ENCODE measurements around the gene IFI16.

The IFI16 gene

DNA sequence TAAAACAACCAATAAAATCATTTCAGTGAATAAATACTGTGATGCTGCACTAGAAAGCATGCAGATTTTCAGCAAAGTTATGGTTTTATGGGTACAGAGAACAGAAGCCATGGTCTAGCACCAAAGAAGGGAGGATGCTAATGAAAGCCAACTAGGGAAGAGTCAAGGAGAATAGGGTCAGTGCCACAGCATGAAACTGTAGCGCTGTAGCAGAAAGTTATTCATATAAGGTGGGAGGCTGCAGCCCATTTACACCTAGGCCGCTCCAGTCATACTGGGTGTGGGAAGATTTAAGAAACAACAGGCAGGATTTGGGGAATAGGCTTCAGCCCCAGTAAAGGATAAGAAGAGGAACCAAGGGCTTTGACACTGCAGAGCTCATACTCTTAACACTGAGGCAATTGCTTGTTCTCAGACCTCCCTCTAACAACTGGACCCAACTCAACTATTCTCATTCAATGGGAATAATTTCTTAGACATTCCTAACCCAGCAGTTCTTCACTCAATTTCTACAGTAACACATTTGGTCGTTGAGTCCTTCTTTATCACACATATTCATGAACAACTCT, 4.4 kb downstream of the IFI16 start:
- Histone ChIP-seq H3K79me2 (ENCODE audit: low read length) (peaks cover 81% of the 10 kb centered on the region), H3K27ac (ENCODE audit: low read length) (no peak overlapping the region), H4K20me1 (ENCODE audit: insufficient read depth, low read length) (no peaks in the 10 kb centered on the region), H3K4me1 (ENCODE audit: low read length) (peaks cover 42% of the 10 kb centered on the region), H3K9ac (ENCODE audit: low read length) (no peak overlapping the region), H3K4me3 (ENCODE audit: low read length) (no peak overlapping the region), H3K27me3 (replicated peaks; ENCODE audit: insufficient read depth, low read length) (no peaks in the 10 kb centered on the region), H3K9me2 (replicated peaks; ENCODE audit: insufficient read depth, low read length) (no peaks in the 10 kb centered on the region), H3K4me2 (ENCODE audit: low read depth, low read length) (peak overlapping the region; percentile 78; the same call in 1 of the 2 replicates), H3K9me3 (replicated peaks; ENCODE audit: insufficient read depth, low read length) (no peaks in the 10 kb centered on the region), H2AFZ (ENCODE audit: low read length) (no peak overlapping the region), H3K36me3 (replicated peaks; ENCODE audit: insufficient read depth, low read length) (peaks cover 42% of the 10 kb centered on the region), H3F3A (ENCODE audit: insufficient read depth, low read length) (peaks cover 55% of the 10 kb centered on the region)
- TF ChIP-seq EZH2 (optimal IDR thresholded peaks at IDR 0.05; ENCODE audit: low read depth, low read length) = no peak
- TF ChIP-seq, protein P1, sequence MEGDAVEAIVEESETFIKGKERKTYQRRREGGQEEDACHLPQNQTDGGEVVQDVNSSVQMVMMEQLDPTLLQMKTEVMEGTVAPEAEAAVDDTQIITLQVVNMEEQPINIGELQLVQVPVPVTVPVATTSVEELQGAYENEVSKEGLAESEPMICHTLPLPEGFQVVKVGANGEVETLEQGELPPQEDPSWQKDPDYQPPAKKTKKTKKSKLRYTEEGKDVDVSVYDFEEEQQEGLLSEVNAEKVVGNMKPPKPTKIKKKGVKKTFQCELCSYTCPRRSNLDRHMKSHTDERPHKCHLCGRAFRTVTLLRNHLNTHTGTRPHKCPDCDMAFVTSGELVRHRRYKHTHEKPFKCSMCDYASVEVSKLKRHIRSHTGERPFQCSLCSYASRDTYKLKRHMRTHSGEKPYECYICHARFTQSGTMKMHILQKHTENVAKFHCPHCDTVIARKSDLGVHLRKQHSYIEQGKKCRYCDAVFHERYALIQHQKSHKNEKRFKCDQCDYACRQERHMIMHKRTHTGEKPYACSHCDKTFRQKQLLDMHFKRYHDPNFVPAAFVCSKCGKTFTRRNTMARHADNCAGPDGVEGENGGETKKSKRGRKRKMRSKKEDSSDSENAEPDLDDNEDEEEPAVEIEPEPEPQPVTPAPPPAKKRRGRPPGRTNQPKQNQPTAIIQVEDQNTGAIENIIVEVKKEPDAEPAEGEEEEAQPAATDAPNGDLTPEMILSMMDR (IDR thresholded peaks at IDR 0.05; ENCODE audit: low read length) = no peak
- no peak for TF ChIP-seq EZH2phosphoT487 (IDR thresholded peaks at IDR 0.05; ENCODE audit: low read length)
- DNase-seq = no peak

DNA sequence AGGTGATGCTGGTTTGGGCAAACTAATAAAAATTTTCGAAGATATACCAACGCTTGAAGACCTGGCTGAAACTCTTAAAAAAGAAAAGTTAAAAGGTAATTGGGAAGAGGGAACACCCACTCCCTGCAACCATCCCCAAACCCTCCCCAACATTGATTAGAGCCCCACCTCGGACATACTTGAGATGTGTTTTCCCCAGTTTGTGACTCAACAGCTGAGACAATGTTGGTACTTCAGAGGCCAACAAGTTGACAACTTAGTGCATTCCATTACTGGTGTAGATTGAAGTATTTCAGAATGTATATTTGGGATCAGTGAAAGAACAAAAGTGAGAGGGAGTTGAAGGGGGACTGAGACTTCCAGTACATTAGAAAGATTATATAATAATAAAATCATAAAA, 5.1 kb downstream of the IFI16 start:
- peaks cover 38% of the 10 kb centered on the region for H3K4me1 ChIP-seq (ENCODE audit: low read length)
- H3K27ac ChIP-seq (ENCODE audit: low read length) = peak overlapping the region; percentile 72
- peak overlapping the region; percentile 78 for H3K4me2 ChIP-seq (ENCODE audit: low read depth, low read length)

DNA sequence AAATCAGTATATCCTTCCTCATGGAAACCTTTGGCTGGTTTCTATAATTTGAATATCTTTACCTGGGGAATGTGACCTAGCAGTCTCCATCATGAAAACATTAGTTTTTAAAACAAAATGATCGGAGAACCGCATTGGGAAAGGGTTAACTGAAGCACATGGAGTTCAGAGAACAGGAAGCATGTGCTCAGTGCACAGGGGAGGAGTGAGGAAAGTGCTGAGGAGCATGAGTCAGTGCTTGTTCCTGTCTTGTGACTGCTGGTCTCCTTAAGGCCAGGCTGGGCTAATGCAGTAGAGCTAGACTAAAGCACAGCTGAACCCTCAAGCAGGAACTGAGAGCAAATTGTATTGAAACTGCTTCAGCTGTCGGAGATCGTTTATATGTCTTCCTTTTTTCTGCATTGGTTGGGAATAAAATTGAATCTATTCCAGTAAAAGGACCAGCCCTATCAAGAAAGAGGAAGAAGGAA, 5.8 kb downstream of the IFI16 start:
- H3K27me3 ChIP-seq (replicated peaks; ENCODE audit: insufficient read depth, low read length) = no peaks in the 10 kb centered on the region
- H3K4me2 ChIP-seq (ENCODE audit: low read depth, low read length) = peak overlapping the region; percentile 78
- DNase-seq = peak; percentile 98

More for the DNA sequence above, 5.1 kb downstream of the IFI16 start:
- H3K79me2 ChIP-seq (ENCODE audit: low read length) = peaks cover 83% of the 10 kb centered on the region
- peaks cover 53% of the 10 kb centered on the region for H3F3A ChIP-seq (ENCODE audit: insufficient read depth, low read length)
- no peak for TF ChIP-seq EZH2 (optimal IDR thresholded peaks at IDR 0.05; ENCODE audit: low read depth, low read length)
- no peak for TF ChIP-seq EZH2phosphoT487 (IDR thresholded peaks at IDR 0.05; ENCODE audit: low read length)
- TF ChIP-seq, protein P1 (IDR thresholded peaks at IDR 0.05; ENCODE audit: low read length) = no peak
- DNase-seq = no peak
- no peak overlapping the region for H2AFZ ChIP-seq (ENCODE audit: low read length)
- no peaks in the 10 kb centered on the region for H3K9me2 ChIP-seq (replicated peaks; ENCODE audit: insufficient read depth, low read length)
- H3K9ac ChIP-seq (ENCODE audit: low read length) = no peak overlapping the region
- no peak overlapping the region for H3K4me3 ChIP-seq (ENCODE audit: low read length)
- H4K20me1 ChIP-seq (ENCODE audit: insufficient read depth, low read length) = no peaks in the 10 kb centered on the region
- no peaks in the 10 kb centered on the region for H3K9me3 ChIP-seq (replicated peaks; ENCODE audit: insufficient read depth, low read length)
- H3K27me3 ChIP-seq (replicated peaks; ENCODE audit: insufficient read depth, low read length) = no peaks in the 10 kb centered on the region
- peaks cover 42% of the 10 kb centered on the region for H3K36me3 ChIP-seq (replicated peaks; ENCODE audit: insufficient read depth, low read length)

More for the DNA sequence above, 5.8 kb downstream of the IFI16 start:
- Histone ChIP-seq H3K4me3 (ENCODE audit: low read length) (peak overlapping the region; percentile 41), H3K79me2 (ENCODE audit: low read length) (peaks cover 83% of the 10 kb centered on the region), H4K20me1 (ENCODE audit: insufficient read depth, low read length) (no peaks in the 10 kb centered on the region), H3K4me1 (ENCODE audit: low read length) (peaks cover 38% of the 10 kb centered on the region), H3K9me2 (replicated peaks; ENCODE audit: insufficient read depth, low read length) (no peaks in the 10 kb centered on the region), H2AFZ (ENCODE audit: low read length) (peak overlapping the region; percentile 33), H3K9me3 (replicated peaks; ENCODE audit: insufficient read depth, low read length) (no peaks in the 10 kb centered on the region), H3K36me3 (replicated peaks; ENCODE audit: insufficient read depth, low read length) (peaks cover 42% of the 10 kb centered on the region), H3F3A (ENCODE audit: insufficient read depth, low read length) (peaks cover 47% of the 10 kb centered on the region), H3K9ac (ENCODE audit: low read length) (peak overlapping the region; percentile 47), H3K27ac (ENCODE audit: low read length) (peak overlapping the region; percentile 72)
- TF ChIP-seq EZH2 (optimal IDR thresholded peaks at IDR 0.05; ENCODE audit: low read depth, low read length) (no peak), EZH2phosphoT487 (IDR thresholded peaks at IDR 0.05; ENCODE audit: low read length) (no peak)
- TF ChIP-seq, protein P1 (IDR thresholded peaks at IDR 0.05; ENCODE audit: low read length) = no peak
